ENCODE results near the gene RIC1. TPM values are rescaled to one million over a fixed set of nuclear protein-coding genes. Genes with fewer than 3 reads are reported as not detected.

RIC1 gene
- polyA plus RNA-seq, 1 of the 3 experiments (the other 2 are of a cell fraction): 21.9 TPM

DNA sequence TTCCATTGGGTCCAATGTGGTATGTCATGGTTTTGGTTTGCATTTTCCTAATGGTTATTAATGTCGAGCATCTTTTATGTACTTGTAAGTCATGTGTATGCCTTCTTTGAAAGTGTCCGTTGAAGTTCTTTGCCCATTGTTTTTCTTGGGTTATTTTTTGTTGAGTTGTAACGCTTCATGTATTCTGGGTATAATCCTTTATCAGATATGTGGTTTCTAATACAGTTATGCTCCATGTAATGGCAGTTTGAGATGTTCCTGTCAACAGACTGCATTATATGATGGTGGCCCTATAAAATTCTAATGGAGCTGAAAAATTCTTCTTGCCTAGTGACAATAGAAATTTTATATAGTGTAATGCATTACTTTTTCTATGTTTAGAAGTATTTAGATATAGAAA is 17.2 kb downstream of the RIC1 start:
- WGBS (ENCODE audit: low lambda C conversion rate): 97% methylated on average over 3 of the region's 3 CpGs
- no peaks in the 10 kb centered on the region for H3K9me3 ChIP-seq
- H3K27ac ChIP-seq (ENCODE audit: low read depth in 2 of 2, low read length in 1 of 2): no peak overlapping the region
- peaks cover 99% of the 10 kb centered on the region for H3K79me2 ChIP-seq (ENCODE audit: insufficient read depth)
- H3F3A ChIP-seq (replicated peaks; ENCODE audit: insufficient read depth): peaks cover 8% of the 10 kb centered on the region
- H3K9ac ChIP-seq: no peak overlapping the region
- POLR2A ChIA-PET: no interaction called here
- TF ChIP-seq REST (IDR thresholded peaks at IDR 0.05; ENCODE audit: low read depth, low read length): no peak
- no peak for TF ChIP-seq TAF1 (IDR thresholded peaks at IDR 0.05; ENCODE audit: borderline replicate concordance, low read depth, low read length)
- TF ChIP-seq RAD21 (IDR thresholded peaks at IDR 0.05; ENCODE audit: low read length): no peak
- no peak for TF ChIP-seq IRF3 (IDR thresholded peaks at IDR 0.05; ENCODE audit: low read depth, low read length)
- no peak for TF ChIP-seq EZH2phosphoT487 (IDR thresholded peaks at IDR 0.05; ENCODE audit: borderline replicate concordance, low read depth)
- no peak for TF ChIP-seq NFIC (IDR thresholded peaks at IDR 0.05; ENCODE audit: borderline replicate concordance)
- no peak for TF ChIP-seq FOSL2 (IDR thresholded peaks at IDR 0.05; ENCODE audit: borderline replicate concordance, low read depth)
- TF ChIP-seq GATA2 (CRISPR knock-in tag; IDR thresholded peaks at IDR 0.05): no peak
- no peak for TF ChIP-seq EP300 (IDR thresholded peaks at IDR 0.05; ENCODE audit: borderline replicate concordance in 1 of 2, low read depth in 1 of 2, low read length in 1 of 2)
- no peak for TF ChIP-seq CHD2 (IDR thresholded peaks at IDR 0.05; ENCODE audit: low read length, partially characterized antibody)
- TF ChIP-seq SMC3 (IDR thresholded peaks at IDR 0.05; ENCODE audit: low read depth, low read length): no peak
- TF ChIP-seq, protein P1, sequence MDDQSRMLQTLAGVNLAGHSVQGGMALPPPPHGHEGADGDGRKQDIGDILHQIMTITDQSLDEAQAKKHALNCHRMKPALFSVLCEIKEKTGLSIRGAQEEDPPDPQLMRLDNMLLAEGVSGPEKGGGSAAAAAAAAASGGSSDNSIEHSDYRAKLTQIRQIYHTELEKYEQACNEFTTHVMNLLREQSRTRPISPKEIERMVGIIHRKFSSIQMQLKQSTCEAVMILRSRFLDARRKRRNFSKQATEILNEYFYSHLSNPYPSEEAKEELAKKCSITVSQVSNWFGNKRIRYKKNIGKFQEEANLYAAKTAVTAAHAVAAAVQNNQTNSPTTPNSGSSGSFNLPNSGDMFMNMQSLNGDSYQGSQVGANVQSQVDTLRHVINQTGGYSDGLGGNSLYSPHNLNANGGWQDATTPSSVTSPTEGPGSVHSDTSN (IDR thresholded peaks at IDR 0.05): no peak
- no peak for TF ChIP-seq ELF1 (IDR thresholded peaks at IDR 0.05)
- no peak for TF ChIP-seq FOXJ3 (CRISPR knock-in tag; IDR thresholded peaks at IDR 0.05)
- TF ChIP-seq POLR2AphosphoS5 (IDR thresholded peaks at IDR 0.05; ENCODE audit: low read depth, low read length): no peak
- TF ChIP-seq, protein P2, sequence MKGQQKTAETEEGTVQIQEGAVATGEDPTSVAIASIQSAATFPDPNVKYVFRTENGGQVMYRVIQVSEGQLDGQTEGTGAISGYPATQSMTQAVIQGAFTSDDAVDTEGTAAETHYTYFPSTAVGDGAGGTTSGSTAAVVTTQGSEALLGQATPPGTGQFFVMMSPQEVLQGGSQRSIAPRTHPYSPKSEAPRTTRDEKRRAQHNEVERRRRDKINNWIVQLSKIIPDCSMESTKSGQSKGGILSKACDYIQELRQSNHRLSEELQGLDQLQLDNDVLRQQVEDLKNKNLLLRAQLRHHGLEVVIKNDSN (IDR thresholded peaks at IDR 0.05; ENCODE audit: borderline replicate concordance, low read depth): no peak
- TF ChIP-seq CTCF (IDR thresholded peaks at IDR 0.05): no peak
- H3K4me2 ChIP-seq: no peak overlapping the region
- peaks cover 86% of the 10 kb centered on the region for H4K20me1 ChIP-seq (ENCODE audit: insufficient read depth)
- H3K9me2 ChIP-seq: no peaks in the 10 kb centered on the region
- CTCF ChIA-PET: no interaction called here
- no peaks in the 10 kb centered on the region for H3K4me1 ChIP-seq (ENCODE audit: control insufficient read depth in 1 of 2, insufficient read depth in 2 of 2, low read depth in 1 of 2, low read length in 1 of 2)
- H2AFZ ChIP-seq (ENCODE audit: low read depth): no peak overlapping the region
- peaks cover 0 to 20% of the 10 kb centered on the region in 2 experiments for H3K36me3 ChIP-seq (replicated peaks in 1 of 2; ENCODE audit: control insufficient read depth in 1 of 2, insufficient read depth in 2 of 2, low read length in 1 of 2)
- no peak for DNase-seq
- no peak overlapping the region for H3K4me3 ChIP-seq (ENCODE audit: low read depth in 2 of 2, low read length in 1 of 2)
- no peaks in the 10 kb centered on the region for H3K27me3 ChIP-seq (ENCODE audit: insufficient read depth)

Measured in SK-N-SH (cell line).